Type B pancreatic cell (in vitro differentiated cells): ENCODE measurements around the gene CES2. TPM values are rescaled to one million over a fixed set of nuclear protein-coding genes. Genes with fewer than 3 reads are reported as not detected.
"Not testable (repeated sequence)": the region's sequence is repeated elsewhere in the genome, so short reads cannot be mapped to it uniquely, and the experiment has no call there.

Experiments used
- DNase-seq: peaks from one replicate; pipeline ENCODE4 v3.0.0; 2021; ENCODE audit warnings: mixed read lengths; ENCODE audit not compliant: unreplicated experiment; ENCODE audit errors: extremely low spot score
- H3K27ac Mint-ChIP-seq: 2 replicates; pipeline ENCODE4 v1.8.0; 2021; ENCODE audit warnings: mild to moderate bottlenecking, mixed read lengths
- H3K27me3 Mint-ChIP-seq: 2 replicates; pipeline ENCODE4 v1.8.0; 2021; ENCODE audit warnings: mixed read lengths
- H3K36me3 Mint-ChIP-seq: 2 replicates; pipeline ENCODE4 v1.8.0; 2021; ENCODE audit warnings: mixed read lengths
- H3K4me1 Mint-ChIP-seq: one replicate; pipeline ENCODE4 v1.8.0; 2021; ENCODE audit warnings: mixed read lengths; ENCODE audit not compliant: unreplicated experiment
- H3K4me3 Mint-ChIP-seq: 2 replicates; pipeline ENCODE4 v1.8.0; 2021; ENCODE audit warnings: mild to moderate bottlenecking, mixed read lengths
- H3K9me3 Mint-ChIP-seq: 2 replicates; pipeline ENCODE4 v1.8.0; 2021; ENCODE audit warnings: mixed read lengths
- total RNA-seq: library from RNA; stranded (reverse); gene quantifications from 2 replicates; pipeline ENCODE4 v1.2.1, GENCODE V29; 2021; ENCODE audit warnings: low replicate concordance
- TF ChIP-seq, protein P1 (sequence below): fragments of 200-600 bp; sonication (generic); conservative IDR thresholded peaks from 2 replicates; pipeline ENCODE4 v1.5.0; 2021; ENCODE audit warnings: antibody characterized with exemption, mild to moderate bottlenecking

Gene CES2
- total RNA-seq, 1 donor from 2014 or later: 44.9 TPM

DNA sequence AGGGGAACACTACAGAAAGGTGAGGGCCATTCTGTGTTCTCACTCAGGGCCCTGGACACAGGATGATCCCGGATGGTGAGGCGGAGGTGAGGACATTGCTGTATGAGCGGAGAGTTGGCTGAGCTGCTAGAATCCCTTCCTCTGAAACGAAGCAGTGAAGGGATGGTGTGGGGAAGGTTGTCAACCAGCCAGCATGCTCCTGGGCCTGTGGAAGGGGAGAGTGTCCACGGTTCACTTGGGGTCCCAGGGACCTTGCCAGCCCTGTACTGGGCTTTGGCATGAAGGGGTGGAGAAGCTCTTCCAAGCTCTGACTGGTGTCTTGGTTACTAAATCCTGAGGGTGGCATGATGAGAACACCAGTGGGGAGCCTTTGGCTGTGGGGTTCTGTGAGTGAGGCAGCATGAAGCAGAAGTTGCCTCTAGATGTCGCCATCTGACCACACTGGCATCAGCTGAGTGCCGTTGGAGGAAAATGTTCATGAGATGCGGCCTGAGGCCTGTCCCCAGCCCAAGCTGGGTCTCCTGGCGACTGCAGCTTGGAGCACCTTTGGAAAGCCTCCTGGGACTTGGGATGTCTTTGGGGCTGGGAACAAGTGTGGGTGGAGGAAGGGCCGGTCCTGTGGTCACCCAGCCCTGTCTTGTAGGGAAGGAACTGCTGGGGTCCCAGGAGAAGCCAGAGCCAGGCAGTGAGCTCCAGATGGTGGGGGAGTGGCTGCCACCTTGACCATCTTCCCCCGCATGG is 40.2 kb upstream of the CES2 start:
- Mint-ChIP-seq H3K36me3 (peaks cover 4% of the 10 kb centered on the region), H3K4me1 (peaks cover 12% of the 10 kb centered on the region), H3K27ac (peak overlapping the region; percentile 69), H3K4me3 (no peak overlapping the region), H3K9me3 (no peaks in the 10 kb centered on the region), H3K27me3 (no peaks in the 10 kb centered on the region)
- TF ChIP-seq, protein P1, sequence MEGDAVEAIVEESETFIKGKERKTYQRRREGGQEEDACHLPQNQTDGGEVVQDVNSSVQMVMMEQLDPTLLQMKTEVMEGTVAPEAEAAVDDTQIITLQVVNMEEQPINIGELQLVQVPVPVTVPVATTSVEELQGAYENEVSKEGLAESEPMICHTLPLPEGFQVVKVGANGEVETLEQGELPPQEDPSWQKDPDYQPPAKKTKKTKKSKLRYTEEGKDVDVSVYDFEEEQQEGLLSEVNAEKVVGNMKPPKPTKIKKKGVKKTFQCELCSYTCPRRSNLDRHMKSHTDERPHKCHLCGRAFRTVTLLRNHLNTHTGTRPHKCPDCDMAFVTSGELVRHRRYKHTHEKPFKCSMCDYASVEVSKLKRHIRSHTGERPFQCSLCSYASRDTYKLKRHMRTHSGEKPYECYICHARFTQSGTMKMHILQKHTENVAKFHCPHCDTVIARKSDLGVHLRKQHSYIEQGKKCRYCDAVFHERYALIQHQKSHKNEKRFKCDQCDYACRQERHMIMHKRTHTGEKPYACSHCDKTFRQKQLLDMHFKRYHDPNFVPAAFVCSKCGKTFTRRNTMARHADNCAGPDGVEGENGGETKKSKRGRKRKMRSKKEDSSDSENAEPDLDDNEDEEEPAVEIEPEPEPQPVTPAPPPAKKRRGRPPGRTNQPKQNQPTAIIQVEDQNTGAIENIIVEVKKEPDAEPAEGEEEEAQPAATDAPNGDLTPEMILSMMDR: peak; percentile 82
- DNase-seq: no peak

DNA sequence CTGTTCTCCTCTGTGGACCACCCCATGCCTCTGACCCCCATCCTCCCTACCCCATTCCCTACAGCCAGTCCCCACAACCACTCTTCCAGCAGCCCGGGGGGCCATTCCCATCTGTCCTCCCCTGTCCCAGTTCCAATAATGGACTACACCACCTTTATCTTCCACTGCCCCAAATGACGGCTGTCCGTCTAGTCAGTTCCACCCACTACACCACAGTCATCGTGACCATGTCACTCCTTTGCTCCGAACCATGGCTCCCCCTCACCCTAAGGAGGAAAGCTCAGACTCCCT is 39.7 kb upstream of the CES2 start:
- Mint-ChIP-seq H3K27me3 (no peaks in the 10 kb centered on the region), H3K27ac (peak overlapping the region; percentile 87), H3K4me1 (peaks cover 16% of the 10 kb centered on the region), H3K4me3 (no peak overlapping the region), H3K9me3 (no peaks in the 10 kb centered on the region), H3K36me3 (peaks cover 4% of the 10 kb centered on the region)
- TF ChIP-seq, protein P1: no peak
- no peak for DNase-seq

DNA sequence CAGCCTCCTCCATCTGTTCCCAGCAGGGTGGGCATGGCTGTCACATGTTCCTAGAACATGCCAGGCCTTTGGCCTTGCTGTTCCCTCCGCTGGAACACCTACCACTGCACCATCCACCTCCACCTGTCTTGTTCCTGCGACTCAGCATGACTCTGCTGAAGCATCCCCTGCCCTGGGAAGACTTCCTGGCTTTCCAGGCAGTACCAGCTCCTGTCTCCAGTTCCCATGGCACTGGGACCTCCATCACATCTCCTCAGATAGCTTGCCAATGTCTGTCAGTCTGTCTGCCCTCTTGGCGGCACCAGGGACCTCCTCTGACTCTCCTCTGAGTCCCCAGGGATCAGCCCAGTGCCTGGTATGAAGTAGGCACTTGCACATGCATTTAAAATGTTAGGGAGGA is 39.3 kb upstream of the CES2 start:
- Mint-ChIP-seq H3K27me3 (no peaks in the 10 kb centered on the region), H3K9me3 (no peaks in the 10 kb centered on the region), H3K4me1 (peaks cover 16% of the 10 kb centered on the region), H3K27ac (peak overlapping the region; percentile 87), H3K36me3 (peaks cover 3% of the 10 kb centered on the region), H3K4me3 (no peak overlapping the region)
- no peak for DNase-seq
- TF ChIP-seq, protein P1: no peak

DNA sequence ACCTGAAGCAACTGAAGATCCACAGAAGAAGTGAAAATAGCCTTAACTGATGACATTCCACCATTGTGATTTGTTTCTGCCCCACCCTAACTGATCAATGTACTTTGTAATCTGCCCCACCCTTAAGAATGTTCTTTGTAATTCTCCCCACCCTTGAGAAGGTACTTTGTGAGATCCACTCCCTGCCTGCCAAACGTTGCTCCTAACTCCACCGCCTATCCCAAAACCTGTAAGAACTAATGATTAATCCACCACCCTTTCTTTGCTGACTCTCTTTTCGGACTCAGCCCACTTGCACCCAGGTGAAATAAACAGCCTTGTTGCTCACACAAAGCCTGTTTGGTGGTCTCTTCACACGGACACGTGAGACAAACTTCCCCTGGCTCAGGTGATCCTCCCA is 38.6 kb upstream of the CES2 start:
- DNase-seq, H3K36me3 Mint-ChIP-seq, H3K9me3 Mint-ChIP-seq, H3K27me3 Mint-ChIP-seq: not testable (repeated sequence)
- H3K4me1 Mint-ChIP-seq: peaks cover 16% of the 10 kb centered on the region
- peak overlapping the region; percentile 87 for H3K27ac Mint-ChIP-seq
- peak overlapping the region; percentile 37 for H3K4me3 Mint-ChIP-seq

DNA sequence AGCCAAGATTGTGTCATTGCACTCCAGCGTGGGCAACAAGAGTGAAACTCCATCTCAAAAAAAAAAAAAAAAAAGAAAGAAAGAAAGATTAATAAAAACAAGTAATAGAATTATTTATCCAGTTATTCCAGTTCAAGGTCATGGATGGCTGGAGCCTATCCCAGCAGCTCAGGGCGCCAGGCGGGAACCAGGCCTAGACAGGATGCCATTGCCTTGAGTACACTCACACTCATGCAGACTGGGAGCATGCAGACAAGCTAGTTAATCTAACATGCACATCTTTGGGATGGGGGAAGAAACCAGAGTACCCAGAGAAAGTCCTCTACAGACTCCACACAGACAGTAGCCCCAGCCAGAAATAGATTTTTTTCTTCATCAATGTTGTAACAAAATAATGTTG is 37.1 kb upstream of the CES2 start:
- no peak for DNase-seq
- H3K27ac Mint-ChIP-seq: peak overlapping the region; percentile 57
- TF ChIP-seq, protein P1: no peak

DNA sequence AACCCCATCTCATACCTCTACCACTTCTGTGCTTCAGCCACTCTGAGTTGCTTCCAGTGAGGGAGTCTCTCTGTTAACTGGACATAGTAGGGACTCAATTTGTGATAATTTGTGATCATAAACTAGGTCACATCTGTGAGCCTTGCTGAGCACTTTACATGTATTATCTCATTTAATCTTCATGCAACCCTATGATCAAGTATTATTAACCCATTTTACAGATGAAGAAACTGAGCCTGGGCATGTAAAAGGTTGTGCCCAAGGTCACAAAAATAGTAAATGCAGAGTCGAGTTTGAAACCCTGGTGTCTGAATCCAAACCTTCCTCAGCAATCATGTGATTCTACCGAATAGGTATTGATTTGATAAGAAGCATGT is 36.4 kb upstream of the CES2 start:
- Mint-ChIP-seq H3K9me3 (no peaks in the 10 kb centered on the region), H3K27me3 (no peaks in the 10 kb centered on the region), H3K4me3 (no peak overlapping the region), H3K4me1 (peaks cover 16% of the 10 kb centered on the region), H3K27ac (peak overlapping the region; percentile 71), H3K36me3 (no peaks in the 10 kb centered on the region)
- TF ChIP-seq, protein P1: no peak
- DNase-seq: no peak

More for the DNA sequence above, 37.1 kb upstream of the CES2 start:
- Mint-ChIP-seq H3K9me3 (no peaks in the 10 kb centered on the region), H3K36me3 (no peaks in the 10 kb centered on the region), H3K4me1 (peaks cover 16% of the 10 kb centered on the region), H3K27me3 (no peaks in the 10 kb centered on the region), H3K4me3 (no peak overlapping the region)
